GM12878 (cell line): ENCODE results near the gene SPHKAP. TPM values are rescaled to one million over a fixed set of nuclear protein-coding genes. Genes with fewer than 3 reads are reported as not detected.

Experiments used
- ATAC-seq: fragments of 200-7000 bp; cut with Tn5 transposase; 3 replicates; pipeline ENCODE4 v1.9.1; 2020; ENCODE audit warnings: mild to moderate bottlenecking, moderate library complexity
- BruUV-seq: library from RNA; stranded (reverse); fragments of 400-500 nt; replicated peaks from 2 replicates; lab custom pipeline; 2021; lab: Mats Ljungman, UMichigan
- CTCF ChIA-PET: fragments of 300-600 bp; sonication (Branson Sonifier 250); formaldehyde crosslinking; extraction: SDS; loops from one replicate; lab custom pipeline; 2021; ENCODE audit warnings: inconsistent platforms; lab: Yijun Ruan, JAX
- POLR2A ChIA-PET: fragments of 350-600 bp; formaldehyde crosslinking; extraction: SDS; loops from one replicate; lab custom pipeline; 2021; ENCODE audit warnings: inconsistent platforms; lab: Charles Lee
- RAD21 ChIA-PET: fragments of 300-600 bp; sonication (Branson Sonifier 250); formaldehyde crosslinking; loops from one replicate; lab custom pipeline; 2023; ENCODE audit warnings: antibody characterized with exemption; ENCODE audit not compliant: unreplicated experiment; lab: Charles Lee
- SMC1A ChIA-PET: fragments of 300-600 bp; sonication (Branson Sonifier 250); formaldehyde crosslinking; loops from one replicate; lab custom pipeline; 2023; ENCODE audit not compliant: unreplicated experiment, uncharacterized antibody; lab: Charles Lee
- DNase-seq: peaks from one replicate; pipeline ENCODE4 v3.0.0-alpha.2; 2011; ENCODE audit warnings: low read depth, low spot score
- FAIRE-seq: peaks from 3 replicates; lab custom pipeline; 2011; peaks lifted over from hg19 to GRCh38; lab: Jason Lieb, UNC
- H2AFZ ChIP-seq: 2 replicates; pipeline ENCODE4 v1.6.0; 2011; ENCODE audit warnings: low read depth, low read length, control low read depth; ENCODE audit not compliant: control insufficient read depth
- H3K27ac ChIP-seq: 2 replicates; pipeline ENCODE4 v1.5.1; 2011; ENCODE audit warnings: control low read depth; ENCODE audit not compliant: control insufficient read depth, insufficient read depth
- H3K27me3 ChIP-seq, 2 experiments: replicated peaks in 1 of 2; 2 replicates each; pipeline versions ENCODE4 v1.6.0 to v1.6.1; 2011; ENCODE audit warnings: low read length in 1 of 2; ENCODE audit not compliant: control insufficient read depth in 2 of 2, insufficient read depth in 2 of 2
- H3K36me3 ChIP-seq, 2 experiments: 2 replicates each; pipeline ENCODE4 v1.5.1; 2011; ENCODE audit warnings: low read length in 1 of 2; ENCODE audit not compliant: control insufficient read depth in 2 of 2, insufficient read depth in 2 of 2
- H3K4me1 ChIP-seq: 2 replicates; pipeline ENCODE4 v1.6.1; 2011; ENCODE audit warnings: mild to moderate bottlenecking, low read length, moderate library complexity, mixed read lengths; ENCODE audit not compliant: control insufficient read depth, insufficient read depth
- H3K4me2 ChIP-seq: 2 replicates; pipeline ENCODE4 v1.6.0; 2011; ENCODE audit warnings: control low read depth; ENCODE audit not compliant: control insufficient read depth, insufficient read depth
- H3K4me3 ChIP-seq: fragments of 200-600 bp; sonication (generic); 2 replicates; pipeline ENCODE4 v1.5.1; 2016
- H3K79me2 ChIP-seq: 2 replicates; pipeline ENCODE4 v1.6.0; 2011; ENCODE audit warnings: low read length; ENCODE audit not compliant: control insufficient read depth, insufficient read depth
- H3K9ac ChIP-seq: 2 replicates; pipeline ENCODE4 v1.8.0; 2011; ENCODE audit warnings: low read length, control low read depth, mixed read lengths; ENCODE audit not compliant: control insufficient read depth, insufficient read depth
- H3K9me3 ChIP-seq: replicated peaks from 3 replicates; pipeline ENCODE4 v1.5.1; 2011; ENCODE audit warnings: mild to moderate bottlenecking, low read length; ENCODE audit not compliant: control insufficient read depth, insufficient read depth
- H4K20me1 ChIP-seq: 2 replicates; pipeline ENCODE4 v1.6.0; 2011; ENCODE audit not compliant: control insufficient read depth, insufficient read depth
- CHD1 ChIP-seq: IDR thresholded peaks from 2 replicates; pipeline ENCODE4 v1.6.1; 2012; ENCODE audit warnings: low read depth, low read length, improper control_type of control experiment
- CREB1 ChIP-seq: IDR thresholded peaks from 2 replicates; pipeline ENCODE4 v1.6.1; 2012; ENCODE audit warnings: low read depth, mild to moderate bottlenecking, inconsistent platforms
- HDAC2 ChIP-seq: fragments of 200-600 bp; sonication (generic); IDR thresholded peaks from 2 replicates; pipeline ENCODE4 v1.6.1; 2017
- JUND ChIP-seq: IDR thresholded peaks from 2 replicates; pipeline ENCODE4 v1.6.1; 2012; ENCODE audit warnings: low read depth, mild to moderate bottlenecking, low read length, improper control_type of control experiment, moderate library complexity
- MAX ChIP-seq: IDR thresholded peaks from 2 replicates; pipeline ENCODE4 v1.6.1; 2012; ENCODE audit warnings: low read depth, low read length, improper control_type of control experiment
- MYC ChIP-seq: IDR thresholded peaks from 2 replicates; pipeline ENCODE4 v1.6.1; 2011; ENCODE audit warnings: mild to moderate bottlenecking, low read length, moderate library complexity, inconsistent platforms; ENCODE audit not compliant: insufficient read depth, insufficient replicate concordance, insufficient read length, severe bottlenecking
- NBN ChIP-seq: fragments of 450-650 bp; IDR thresholded peaks from 2 replicates; pipeline ENCODE4 v1.6.1; 2016
- POLR2AphosphoS5 ChIP-seq: IDR thresholded peaks from 2 replicates; pipeline ENCODE4 v1.6.1; 2011; ENCODE audit warnings: mild to moderate bottlenecking, low read length, inconsistent platforms
- RB1 ChIP-seq: fragments of 450-650 bp; formaldehyde crosslinking; IDR thresholded peaks from 2 replicates; pipeline ENCODE4 v1.6.1; 2017; ENCODE audit warnings: mild to moderate bottlenecking, borderline replicate concordance
- SRF ChIP-seq, 2 experiments: IDR thresholded peaks; 2 replicates each; pipeline ENCODE4 v1.6.1; 2011; ENCODE audit warnings: low read depth in 2 of 2, low read length in 2 of 2, mild to moderate bottlenecking in 1 of 2, moderate library complexity in 1 of 2
- SUZ12 ChIP-seq: fragments of 200-600 bp; sonication (generic); IDR thresholded peaks from one replicate; pipeline ENCODE4 v1.6.1; 2018; ENCODE audit warnings: antibody characterized with exemption, mild to moderate bottlenecking; ENCODE audit not compliant: unreplicated experiment
- TBL1XR1 ChIP-seq: IDR thresholded peaks from 2 replicates; pipeline ENCODE4 v1.6.1; 2012; ENCODE audit warnings: low read depth, low read length, improper control_type of control experiment
- TCF12 ChIP-seq: IDR thresholded peaks from 2 replicates; pipeline ENCODE4 v1.6.1; 2011; ENCODE audit warnings: low read depth, mild to moderate bottlenecking, low read length
- ZBED1 ChIP-seq: IDR thresholded peaks from 2 replicates; pipeline ENCODE4 v1.6.1; 2016; ENCODE audit warnings: borderline replicate concordance
- ZNF217 ChIP-seq: fragments of 450-650 bp; IDR thresholded peaks from 2 replicates; pipeline ENCODE4 v1.6.1; 2017; ENCODE audit warnings: antibody characterized with exemption, mild to moderate bottlenecking
- WGBS: methylation state at CpG from one replicate; pipeline ENCODE4 v1.1.6; 2016; ENCODE audit warnings: low lambda C conversion rate; ENCODE audit not compliant: insufficient replicate concordance, insufficient coverage; ENCODE audit errors: missing lambda C conversion rate; 5-methylcytosine and 5-hydroxymethylcytosine counted together
- in situ Hi-C: fragments of 300-500 bp; cut with MboI; formaldehyde crosslinking; loops from 9 replicates; pipeline ENCODE4 v1.14.3; 2018; ENCODE audit warnings: mixed read lengths
- intact Hi-C: fragments of 100-400 bp; cut with micrococcal nuclease; formaldehyde crosslinking; loops from one replicate; pipeline ENCODE4 v1.14.2; 2022; ENCODE audit not compliant: unreplicated experiment
- polyA plus RNA-seq, 11 experiments: library from polyadenylated mRNA; depleted of rRNA in 4 of 11; unstranded in 6 of 11; stranded (reverse) in 5 of 11; fragments of >200 nt; fragmentation: Nextera tagmentation in 4 of 11; fragmentation: Illumina TruSeq in 1 of 11; extraction: Ambion mirVana in 4 of 11; extraction: Trizol in 1 of 11; gene quantifications; 1 replicate in 1 of 11; 2 replicates in 10 of 11; pipeline versions ENCODE4 v1.2.1 to v1.2.3, GENCODE V29; 2011 to 2016; ENCODE audit warnings: inconsistent platforms in 2 of 11, missing spikeins in 2 of 11, low read depth in 1 of 11
- total RNA-seq, 4 experiments: library from RNA; depleted of rRNA in 3 of 4; stranded (reverse); fragments of >200 nt in 3 of 4; fragmentation: Illumina TruSeq in 1 of 4; extraction: Trizol in 1 of 4; gene quantifications; 2 replicates each; pipeline versions ENCODE4 v1.2.1 to v1.2.3, GENCODE V29; 2013 to 2021
- TF ChIP-seq, protein P1 (sequence below): fragments of 450-650 bp; IDR thresholded peaks from 2 replicates; pipeline ENCODE4 v1.6.1; 2014; ENCODE audit warnings: mild to moderate bottlenecking

Gene SPHKAP
- total and polyA plus RNA-seq, 10 of the 15 experiments (the other 5 are each of a cell fraction or from before 2014, with no cell fraction given) = 0.03 TPM; not detected in 9

DNA sequence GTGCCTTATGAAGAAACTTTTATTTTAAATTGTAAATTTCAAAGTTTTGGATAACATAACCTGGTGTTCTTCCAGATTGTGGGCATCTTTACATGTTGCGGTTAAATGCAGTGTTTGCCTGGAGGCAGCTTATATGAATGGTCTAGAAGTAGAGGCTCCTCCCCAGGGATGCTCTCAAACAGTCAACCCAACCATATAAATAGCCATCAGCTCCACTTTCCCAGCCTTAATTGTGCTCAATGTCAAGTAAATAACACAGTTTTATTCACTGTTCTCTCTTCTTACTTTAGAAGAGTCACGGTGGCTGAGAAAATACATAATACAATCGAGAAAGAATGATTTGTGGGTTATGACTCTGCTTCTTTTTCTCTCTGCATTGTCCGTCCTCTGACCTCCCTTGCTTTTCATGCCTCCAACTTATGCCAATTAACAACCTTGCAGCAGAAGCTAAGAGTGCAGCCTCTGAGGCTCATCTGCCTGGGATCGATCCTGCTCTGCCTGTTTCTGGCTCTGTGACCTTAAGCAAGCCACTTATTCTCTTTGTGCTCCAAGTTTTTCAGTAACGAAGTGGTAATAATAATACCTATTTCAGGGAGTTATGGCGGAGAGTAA lies 209.8 kb downstream of the SPHKAP start (continued):
- TF ChIP-seq, protein P1, sequence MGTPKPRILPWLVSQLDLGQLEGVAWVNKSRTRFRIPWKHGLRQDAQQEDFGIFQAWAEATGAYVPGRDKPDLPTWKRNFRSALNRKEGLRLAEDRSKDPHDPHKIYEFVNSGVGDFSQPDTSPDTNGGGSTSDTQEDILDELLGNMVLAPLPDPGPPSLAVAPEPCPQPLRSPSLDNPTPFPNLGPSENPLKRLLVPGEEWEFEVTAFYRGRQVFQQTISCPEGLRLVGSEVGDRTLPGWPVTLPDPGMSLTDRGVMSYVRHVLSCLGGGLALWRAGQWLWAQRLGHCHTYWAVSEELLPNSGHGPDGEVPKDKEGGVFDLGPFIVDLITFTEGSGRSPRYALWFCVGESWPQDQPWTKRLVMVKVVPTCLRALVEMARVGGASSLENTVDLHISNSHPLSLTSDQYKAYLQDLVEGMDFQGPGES = no peak
- TF ChIP-seq MAX = no peak
- TF ChIP-seq SRF (IDR thresholded peaks at IDR 0.05; ENCODE audit: low read depth in 2 of 2, low read length in 2 of 2) = no peak
- TF ChIP-seq POLR2AphosphoS5 = no peak
- TF ChIP-seq NBN = no peak
- TF ChIP-seq TBL1XR1 = no peak
- TF ChIP-seq TCF12 = no peak
- TF ChIP-seq JUND = no peak
- no peak for TF ChIP-seq CHD1
- TF ChIP-seq ZNF217 = no peak

- ChIA-PET POLR2A (no interaction called here), SMC1A (interaction anchor here (0.7 kb wide), 1 partner anchor 11 kb away, joined by 3 read pairs; no protein-coding TSS in a partner anchor), RAD21 (no interaction called here), CTCF (interaction anchor here (0.7 kb wide), 1 partner anchor 69 kb away, joined by 3 read pairs; no protein-coding TSS in a partner anchor)
- Histone ChIP-seq H3K4me1 (no peaks in the 10 kb centered on the region), H3K36me3 (no peaks in the 10 kb centered on the region), H3K9me3 (no peaks in the 10 kb centered on the region), H3K4me2 (no peak overlapping the region), H3K27ac (no peak overlapping the region), H3K27me3 (no peaks in the 10 kb centered on the region), H3K79me2 (no peaks in the 10 kb centered on the region), H2AFZ (no peak overlapping the region), H3K9ac (no peak overlapping the region), H3K4me3 (no peak overlapping the region), H4K20me1 (no peaks in the 10 kb centered on the region)
- intact Hi-C loops = no loop called here
- no peak for DNase-seq
- no peak for TF ChIP-seq CREB1
- TF ChIP-seq HDAC2 = no peak
- no peak for TF ChIP-seq MYC
- TF ChIP-seq, protein P1 = no peak
- TF ChIP-seq ZBED1 = no peak
- no peak for TF ChIP-seq SUZ12
- TF ChIP-seq RB1 = no peak
- BruUV-seq = no TSS peak
- no peak for ATAC-seq
- in situ Hi-C loops = no loop called here
- WGBS = 45% methylated on average over 3 of the region's 3 CpGs
- no peak for FAIRE-seq
Measured at GRCh38 chr2:227960317-227960716, 221.2 kb downstream of the SPHKAP start.
